GM21576 (cell line): Measurements from ENCODE around the gene CCDC63.

ENCODE experiments used
- ATAC-seq: cut with Tn5 transposase; IDR thresholded peaks from one replicate; pipeline ENCODE4 v1.9.1; 2021; ENCODE audit warnings: mild to moderate bottlenecking, moderate library complexity; ENCODE audit not compliant: unreplicated experiment

CCDC63 gene

DNA sequence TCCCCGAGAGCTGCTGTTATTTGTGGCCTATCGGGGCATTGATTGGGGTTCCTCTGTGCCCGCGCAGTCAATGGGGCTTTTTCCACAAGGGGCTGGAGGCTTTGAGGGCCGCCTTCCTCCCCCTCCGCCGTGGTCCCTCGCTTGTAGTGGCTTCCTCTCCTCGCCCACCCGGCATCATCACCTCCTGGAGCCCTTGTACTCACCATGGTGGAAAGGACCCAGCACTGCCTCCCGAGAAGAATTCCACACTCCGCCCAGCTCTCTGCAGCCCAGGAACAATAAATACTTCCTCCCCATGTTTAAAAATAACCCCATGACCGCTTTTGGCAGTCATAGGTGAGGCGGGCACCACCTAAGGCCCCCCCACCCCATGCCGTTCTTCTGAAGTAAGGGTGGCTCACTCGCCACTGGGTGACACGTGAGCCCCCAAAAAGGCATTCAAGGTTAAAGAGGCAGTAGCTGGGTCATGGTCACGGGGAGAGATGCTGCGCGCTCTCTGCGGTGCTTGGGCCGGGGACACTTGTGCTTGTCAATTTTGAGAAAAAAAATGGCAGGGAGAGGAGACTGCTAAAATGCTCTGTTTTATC, 73.6 kb downstream of the CCDC63 start, which contains the start of gene MYL2:
Gene MYL2, minus strand, starts transcription at position 256 of the 587 bp plus-strand sequence. Its CDS starts 50 bp downstream, at position 206.
- ATAC-seq = no peak

GRCh38 chr12:110921262-110921661, 74.5 kb downstream of the CCDC63 start:
- ATAC-seq = no peak

- no peak for ATAC-seq
Measured at GRCh38 chr12:110922652-110923051, 75.9 kb downstream of the CCDC63 start.

DNA sequence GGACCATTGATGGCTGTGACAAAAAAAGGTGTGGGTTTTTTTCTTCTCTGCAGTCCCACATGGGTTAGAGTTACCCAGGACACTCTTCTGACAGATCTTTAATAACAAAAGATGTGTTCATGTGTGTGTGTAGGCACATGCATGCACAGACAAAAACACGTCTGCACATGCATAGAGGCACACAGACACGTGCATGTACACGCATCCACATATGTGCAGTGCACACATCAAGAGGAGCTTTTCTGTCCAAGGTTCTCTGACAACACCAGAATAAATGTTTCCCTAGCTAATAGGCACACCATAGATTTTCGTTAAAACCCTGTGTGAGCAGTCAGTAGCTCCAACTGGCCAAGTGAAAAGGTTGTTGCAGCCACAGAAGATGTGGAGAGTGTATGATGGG, 76.4 kb downstream of the CCDC63 start:
- ATAC-seq = no peak

DNA sequence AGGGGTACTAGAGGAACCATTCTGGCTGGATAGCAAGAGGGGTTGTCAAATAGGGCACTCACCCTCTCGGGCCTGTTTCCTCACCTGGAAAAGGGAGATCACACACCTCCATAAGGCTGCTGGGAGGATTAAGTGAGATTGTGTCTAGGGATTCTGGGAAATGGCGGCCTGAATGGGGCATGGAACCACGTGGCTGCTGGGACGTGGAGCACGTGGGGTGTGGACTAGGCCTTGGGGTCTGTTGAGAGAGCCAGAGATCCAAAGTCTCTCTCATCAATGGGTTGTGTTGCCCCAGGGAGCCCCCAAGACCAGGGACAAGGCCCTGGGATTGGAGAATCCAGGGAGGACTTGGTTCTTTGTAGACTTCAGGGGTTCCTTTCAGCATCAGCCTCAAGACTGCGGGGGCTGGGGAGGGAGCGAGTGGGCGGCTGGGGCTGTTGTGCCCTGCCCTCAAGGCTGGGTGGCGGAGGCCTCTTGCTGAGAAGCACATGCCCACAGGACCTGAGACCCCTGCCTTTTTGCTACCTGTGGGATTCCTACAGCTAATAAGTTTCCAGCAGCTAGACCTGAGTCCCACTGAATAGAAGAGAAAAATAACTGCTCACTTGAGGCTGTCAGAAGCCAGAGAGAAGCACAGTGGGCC, 77.0 kb downstream of the CCDC63 start:
- ATAC-seq = no peak

- ATAC-seq = no peak
Measured at GRCh38 chr12:110927546-110927945, 80.8 kb downstream of the CCDC63 start.

DNA sequence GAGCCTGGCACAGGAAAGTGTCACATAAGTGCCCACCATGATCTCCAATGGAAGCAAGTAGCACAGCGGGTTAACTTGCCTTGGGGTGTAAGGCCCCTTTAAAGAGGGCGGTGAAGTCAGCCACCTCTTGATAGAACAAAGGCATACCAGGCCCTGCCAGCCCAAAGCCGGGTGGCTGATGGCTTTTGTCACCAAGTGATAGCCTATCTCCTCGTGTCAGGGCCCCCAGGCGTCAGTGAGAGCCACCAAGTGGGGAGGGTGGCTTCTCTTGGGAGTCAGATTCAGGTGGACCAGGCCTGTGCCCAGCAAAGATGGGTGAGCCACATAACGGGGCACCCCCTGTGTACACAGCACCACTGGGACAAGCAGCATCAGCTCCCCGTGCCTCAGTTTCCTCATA, 81.9 kb downstream of the CCDC63 start:
- ATAC-seq = no peak

GRCh38 chr12:110929818-110930217, 83.0 kb downstream of the CCDC63 start:
- no peak for ATAC-seq

DNA sequence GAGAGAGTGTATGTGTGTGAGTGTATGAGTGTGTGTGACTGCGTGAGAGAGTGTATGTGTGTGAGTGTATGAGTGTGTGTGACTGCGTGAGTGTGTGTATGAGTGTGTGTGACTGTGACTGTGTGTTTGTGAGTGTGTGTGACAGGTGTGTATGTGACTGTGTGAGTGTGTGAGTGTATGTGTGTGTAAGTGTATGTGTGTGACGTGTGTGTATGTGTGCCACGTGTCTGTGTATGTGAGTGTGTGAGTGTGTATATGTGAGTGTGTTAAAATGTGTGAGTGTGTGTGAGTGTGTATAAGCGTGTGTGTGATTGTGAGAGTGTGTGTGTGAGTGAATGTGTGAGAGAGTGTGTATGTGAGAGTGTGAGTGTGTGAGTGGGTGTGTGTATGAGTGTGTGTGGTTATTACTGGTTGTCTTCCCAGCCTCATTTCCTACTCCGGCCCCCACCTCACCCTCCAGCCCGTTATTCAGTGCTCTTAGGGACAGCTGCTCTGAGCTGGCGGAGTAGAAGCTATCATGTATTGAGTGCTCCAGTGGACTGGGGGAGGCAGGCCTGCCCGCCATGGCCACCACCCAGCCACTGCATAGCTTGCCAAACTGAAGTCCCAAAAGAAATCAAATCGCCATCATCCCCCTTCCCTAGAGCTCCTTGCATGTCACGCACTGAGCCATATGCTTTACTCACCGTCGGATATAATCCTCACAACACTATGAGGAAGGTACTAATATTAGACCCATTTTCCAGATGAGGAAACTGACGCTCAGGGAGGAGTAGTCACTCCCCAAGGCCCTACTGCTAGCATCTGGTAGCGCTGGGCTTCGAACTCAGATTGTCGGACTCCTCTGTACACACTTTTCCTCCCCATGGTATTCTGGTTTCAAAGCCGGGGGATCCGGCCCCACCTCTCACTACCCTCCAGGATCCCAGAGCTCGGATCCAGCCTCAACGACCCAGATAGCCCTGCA, 83.8 kb downstream of the CCDC63 start:
- ATAC-seq = no peak

DNA sequence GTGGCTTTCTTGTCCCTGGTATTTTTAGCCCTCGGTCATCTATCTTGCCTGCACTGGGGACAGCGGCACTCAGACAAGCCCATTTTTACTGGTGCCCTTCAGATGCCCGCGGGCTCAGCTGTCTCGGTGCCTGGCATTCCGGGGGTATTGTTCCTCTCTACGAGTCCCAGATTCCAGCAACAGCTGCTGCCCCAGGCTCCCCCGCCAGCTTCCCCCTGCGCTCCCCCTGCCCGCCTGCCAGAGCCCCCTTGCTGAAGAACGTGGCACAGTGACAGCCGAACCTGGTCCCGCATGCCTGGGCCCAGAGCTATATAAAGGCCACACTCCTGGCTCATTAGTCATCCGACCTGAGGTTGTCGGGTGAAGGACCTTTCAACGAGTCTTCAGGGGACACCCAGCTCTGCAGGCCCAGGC, 84.5 kb downstream of the CCDC63 start:
- no peak for ATAC-seq

DNA sequence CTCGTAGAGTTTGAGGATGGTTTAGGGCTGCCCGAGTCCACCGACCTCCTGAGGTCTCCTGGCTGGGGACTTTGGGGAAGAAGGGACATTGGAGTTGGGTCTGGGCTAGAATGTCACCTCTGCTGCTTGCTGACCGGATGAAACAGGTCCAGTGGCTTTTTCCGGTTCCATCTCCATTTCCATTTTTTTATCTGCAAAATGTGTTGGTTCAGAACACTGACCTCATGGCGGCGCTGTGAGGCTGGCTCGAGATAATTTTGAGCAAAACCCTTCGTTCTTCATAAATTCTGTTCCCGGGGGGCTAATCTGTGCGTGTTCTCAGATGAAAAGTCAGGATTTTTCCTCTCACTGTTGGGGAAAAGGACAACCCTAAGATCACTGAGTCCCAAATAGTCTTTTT, 85.3 kb downstream of the CCDC63 start:
- no peak for ATAC-seq

GRCh38 chr12:110933326-110933974, 86.7 kb downstream of the CCDC63 start:
- no peak for ATAC-seq

- no peak for ATAC-seq
Measured at GRCh38 chr12:110934093-110934852, 87.5 kb downstream of the CCDC63 start.

GRCh38 chr12:110935588-110935987, 88.8 kb downstream of the CCDC63 start:
- no peak for ATAC-seq

DNA sequence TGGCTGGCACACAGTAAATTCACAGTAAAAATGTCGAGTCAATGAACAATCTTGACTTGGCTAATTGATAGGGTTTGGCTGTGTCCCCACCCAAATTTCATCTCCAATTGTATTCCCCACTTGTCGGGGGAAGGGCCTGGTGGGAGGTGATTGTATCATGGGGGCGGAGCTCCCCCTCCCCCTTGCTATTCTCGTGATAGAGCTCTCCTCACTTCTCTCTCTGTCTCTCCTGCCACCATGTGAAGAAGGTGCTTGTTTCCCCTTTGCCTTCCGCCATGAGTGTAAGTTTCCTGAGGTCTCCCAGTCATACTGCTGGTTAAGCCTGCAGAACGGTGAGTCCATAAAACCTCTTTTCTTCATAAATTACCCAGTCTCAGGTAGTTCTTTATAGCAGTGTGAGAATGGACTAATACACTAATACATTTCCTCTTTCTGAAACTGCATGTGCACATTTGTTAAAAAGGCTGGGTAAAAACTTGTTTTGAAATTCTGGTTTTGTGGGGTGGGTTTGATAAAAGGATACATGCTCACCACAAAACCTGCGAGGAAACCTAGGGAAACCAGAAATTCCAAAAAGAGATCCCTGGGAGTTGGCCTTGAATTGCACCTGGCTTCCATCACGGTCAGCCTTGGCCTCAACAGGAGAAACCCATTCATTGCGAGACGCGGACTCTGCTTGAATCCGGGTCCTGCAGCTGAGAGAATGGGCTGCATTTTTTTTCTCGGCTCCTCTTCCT, 89.7 kb downstream of the CCDC63 start:
- ATAC-seq = no peak

DNA sequence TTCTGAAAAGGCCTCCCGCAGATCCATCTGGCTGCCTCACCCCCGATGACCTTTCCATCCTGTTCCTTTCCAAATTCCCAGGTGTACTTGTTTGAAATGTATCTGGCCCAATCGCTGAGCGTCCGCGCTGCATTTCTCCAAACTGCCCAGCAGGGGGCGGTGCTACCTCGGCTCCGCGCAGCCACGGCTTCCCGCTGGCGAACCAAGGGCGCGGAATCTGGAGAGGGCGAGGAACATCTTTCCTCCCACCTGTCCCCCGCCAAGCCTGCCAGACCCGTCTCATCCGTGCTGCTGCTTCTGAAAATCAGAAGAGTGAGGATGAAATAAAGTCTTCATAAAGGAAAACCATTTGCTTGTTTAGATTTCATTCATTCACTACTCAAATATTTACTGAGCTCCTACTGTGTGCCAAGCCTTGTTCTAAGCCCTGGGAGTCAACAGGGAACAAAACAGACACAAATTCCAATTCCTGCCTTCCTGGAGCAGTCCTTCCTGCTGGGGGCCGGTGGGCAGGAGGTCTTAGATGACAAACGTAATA, 90.4 kb downstream of the CCDC63 start:
- ATAC-seq = no peak

- no peak for ATAC-seq
Measured at GRCh38 chr12:110940296-110940695, 93.5 kb downstream of the CCDC63 start.

DNA sequence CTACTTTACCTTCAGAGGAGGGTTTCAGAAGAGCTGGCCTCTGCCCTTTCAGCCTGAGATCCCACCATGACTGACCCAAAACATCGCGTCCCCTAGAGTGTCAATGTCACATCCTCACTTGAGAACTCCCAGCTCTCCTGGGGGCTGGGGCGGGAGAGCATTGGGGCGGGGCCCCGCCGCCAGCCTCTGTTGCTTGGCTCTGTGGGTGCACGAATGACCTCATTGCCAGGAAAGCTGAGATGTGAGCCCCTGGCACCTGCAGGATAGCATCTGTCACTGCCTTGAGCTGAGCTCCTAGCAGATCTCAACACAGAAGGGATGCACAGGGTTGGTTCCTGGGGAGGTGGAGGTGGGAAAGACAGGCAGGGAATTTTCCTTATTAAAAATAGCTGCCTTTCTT, 94.1 kb downstream of the CCDC63 start:
- no peak for ATAC-seq

GRCh38 chr12:110941391-110941790, 94.6 kb downstream of the CCDC63 start:
- ATAC-seq = no peak
